Ishikawa (cell line): ENCODE results near the gene ARHGEF28.

Experiments
- CREB1 ChIP-seq: IDR thresholded peaks from 2 replicates; pipeline ENCODE4 v1.6.1; 2012; ENCODE audit warnings: low read depth
- EGR1 ChIP-seq: IDR thresholded peaks from 2 replicates; pipeline ENCODE4 v1.6.1; 2012
- EP300 ChIP-seq: IDR thresholded peaks from 2 replicates; pipeline ENCODE4 v1.6.1; 2012; ENCODE audit warnings: borderline replicate concordance
- FOXM1 ChIP-seq: IDR thresholded peaks from 2 replicates; pipeline ENCODE4 v1.6.1; 2012; ENCODE audit warnings: low read depth, borderline replicate concordance
- RAD21 ChIP-seq: IDR thresholded peaks from 2 replicates; pipeline ENCODE4 v1.6.1; 2012; ENCODE audit warnings: low read depth
- TAF1 ChIP-seq: IDR thresholded peaks from 2 replicates; pipeline ENCODE4 v1.6.1; 2012; ENCODE audit warnings: low read depth, mild to moderate bottlenecking
- YY1 ChIP-seq: IDR thresholded peaks from 2 replicates; pipeline ENCODE4 v1.6.1; 2012; ENCODE audit warnings: low read depth
- ZBTB7A ChIP-seq: IDR thresholded peaks from 2 replicates; pipeline ENCODE4 v1.6.1; 2012; ENCODE audit warnings: low read depth
- TF ChIP-seq, protein P1 (sequence below): IDR thresholded peaks from 2 replicates; pipeline ENCODE4 v1.6.1; 2012; ENCODE audit warnings: low read depth, mild to moderate bottlenecking
- TF ChIP-seq, protein P2 (sequence below): IDR thresholded peaks from 2 replicates; pipeline ENCODE4 v1.6.1; 2012
- TF ChIP-seq, protein P3 (sequence below): IDR thresholded peaks from 2 replicates; pipeline ENCODE4 v1.6.1; 2012

DNA sequence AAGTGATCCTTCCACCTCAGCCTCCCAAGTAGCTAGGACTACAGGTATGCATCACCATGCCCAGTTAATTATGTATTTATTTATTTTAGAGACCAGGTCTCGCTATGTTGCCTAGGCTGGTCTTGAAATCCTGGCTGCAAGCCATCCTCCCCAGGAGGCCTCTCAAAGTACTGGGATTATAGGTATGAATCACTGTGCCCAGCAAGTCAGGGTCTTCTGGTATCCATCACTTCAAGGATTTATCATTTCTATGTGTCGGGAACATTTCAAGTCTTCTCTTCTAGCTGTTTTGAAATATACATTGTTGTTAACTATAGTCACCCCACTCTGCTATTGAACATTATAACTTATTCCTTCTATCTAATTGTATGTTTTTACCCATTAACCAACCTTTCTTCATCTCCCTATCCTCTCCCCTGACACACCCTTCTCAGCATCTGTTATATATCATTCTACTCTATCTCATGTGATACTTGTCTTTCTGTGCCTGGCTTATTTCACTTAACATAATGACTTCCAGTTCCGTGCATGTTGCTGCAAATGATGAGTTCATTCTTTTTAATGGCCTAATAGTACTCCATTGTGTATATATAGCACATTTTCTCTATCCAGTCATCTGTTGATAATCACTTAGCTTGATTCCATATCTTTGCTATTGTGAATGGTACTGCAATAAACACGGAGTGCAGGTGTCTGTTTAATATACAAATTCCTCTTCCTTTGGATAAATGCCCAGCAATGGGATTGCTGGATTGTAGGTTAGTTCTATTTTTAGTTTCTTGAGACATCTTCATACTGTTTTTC, 34.1 kb upstream of the ARHGEF28 start:
- TF ChIP-seq CREB1 (no peak), EP300 (no peak), TAF1 (no peak), YY1 (no peak), RAD21 (no peak), FOXM1 (no peak), ZBTB7A (no peak), EGR1 (no peak)
- TF ChIP-seq, protein P1, sequence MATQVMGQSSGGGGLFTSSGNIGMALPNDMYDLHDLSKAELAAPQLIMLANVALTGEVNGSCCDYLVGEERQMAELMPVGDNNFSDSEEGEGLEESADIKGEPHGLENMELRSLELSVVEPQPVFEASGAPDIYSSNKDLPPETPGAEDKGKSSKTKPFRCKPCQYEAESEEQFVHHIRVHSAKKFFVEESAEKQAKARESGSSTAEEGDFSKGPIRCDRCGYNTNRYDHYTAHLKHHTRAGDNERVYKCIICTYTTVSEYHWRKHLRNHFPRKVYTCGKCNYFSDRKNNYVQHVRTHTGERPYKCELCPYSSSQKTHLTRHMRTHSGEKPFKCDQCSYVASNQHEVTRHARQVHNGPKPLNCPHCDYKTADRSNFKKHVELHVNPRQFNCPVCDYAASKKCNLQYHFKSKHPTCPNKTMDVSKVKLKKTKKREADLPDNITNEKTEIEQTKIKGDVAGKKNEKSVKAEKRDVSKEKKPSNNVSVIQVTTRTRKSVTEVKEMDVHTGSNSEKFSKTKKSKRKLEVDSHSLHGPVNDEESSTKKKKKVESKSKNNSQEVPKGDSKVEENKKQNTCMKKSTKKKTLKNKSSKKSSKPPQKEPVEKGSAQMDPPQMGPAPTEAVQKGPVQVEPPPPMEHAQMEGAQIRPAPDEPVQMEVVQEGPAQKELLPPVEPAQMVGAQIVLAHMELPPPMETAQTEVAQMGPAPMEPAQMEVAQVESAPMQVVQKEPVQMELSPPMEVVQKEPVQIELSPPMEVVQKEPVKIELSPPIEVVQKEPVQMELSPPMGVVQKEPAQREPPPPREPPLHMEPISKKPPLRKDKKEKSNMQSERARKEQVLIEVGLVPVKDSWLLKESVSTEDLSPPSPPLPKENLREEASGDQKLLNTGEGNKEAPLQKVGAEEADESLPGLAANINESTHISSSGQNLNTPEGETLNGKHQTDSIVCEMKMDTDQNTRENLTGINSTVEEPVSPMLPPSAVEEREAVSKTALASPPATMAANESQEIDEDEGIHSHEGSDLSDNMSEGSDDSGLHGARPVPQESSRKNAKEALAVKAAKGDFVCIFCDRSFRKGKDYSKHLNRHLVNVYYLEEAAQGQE, result no peak
- TF ChIP-seq, protein P2, sequence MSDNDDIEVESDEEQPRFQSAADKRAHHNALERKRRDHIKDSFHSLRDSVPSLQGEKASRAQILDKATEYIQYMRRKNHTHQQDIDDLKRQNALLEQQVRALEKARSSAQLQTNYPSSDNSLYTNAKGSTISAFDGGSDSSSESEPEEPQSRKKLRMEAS, result no peak
- TF ChIP-seq, protein P3, sequence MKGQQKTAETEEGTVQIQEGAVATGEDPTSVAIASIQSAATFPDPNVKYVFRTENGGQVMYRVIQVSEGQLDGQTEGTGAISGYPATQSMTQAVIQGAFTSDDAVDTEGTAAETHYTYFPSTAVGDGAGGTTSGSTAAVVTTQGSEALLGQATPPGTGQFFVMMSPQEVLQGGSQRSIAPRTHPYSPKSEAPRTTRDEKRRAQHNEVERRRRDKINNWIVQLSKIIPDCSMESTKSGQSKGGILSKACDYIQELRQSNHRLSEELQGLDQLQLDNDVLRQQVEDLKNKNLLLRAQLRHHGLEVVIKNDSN, result no peak
